M059J (cell line): ENCODE data around the gene BRI3. TPM values are rescaled to one million over a fixed set of nuclear protein-coding genes. Genes with fewer than 3 reads are reported as not detected.

ENCODE experiments used
- DNase-seq: peaks from one replicate; pipeline ENCODE4 v3.0.0-alpha.2; 2012; ENCODE audit warnings: low read depth
- total RNA-seq: library from RNA; depleted of rRNA; stranded (reverse); fragments of >200 nt; shearing (Covaris generic); gene quantifications from 2 replicates; pipeline ENCODE4 v1.2.3, GENCODE V29; 2014; rRNA removed

Gene BRI3
- 31.6 and 37.5 TPM in 2 replicates for total RNA-seq

- DNase-seq, result peak; percentile 84
Observed at GRCh38 chr7:98280791-98281756, at the start of gene BRI3. Gene BRI3 (plus strand): TSS chr7:98281686. CDS start chr7:98281796, 110 bp downstream.

GRCh38 chr7:98232263-98232585 lies 49.3 kb upstream of the BRI3 start:
- DNase-seq, result no peak

- no peak for DNase-seq
Observed at GRCh38 chr7:98232799-98233198, 48.7 kb upstream of the BRI3 start.

GRCh38 chr7:98233219-98234070 lies 48.0 kb upstream of the BRI3 start:
- no peak for DNase-seq

GRCh38 chr7:98234429-98235147 lies 46.9 kb upstream of the BRI3 start:
- no peak for DNase-seq

GRCh38 chr7:98235901-98236300 lies 45.6 kb upstream of the BRI3 start:
- no peak for DNase-seq

- no peak for DNase-seq
Observed at GRCh38 chr7:98236355-98237185, 44.9 kb upstream of the BRI3 start.

- no peak for DNase-seq
Observed at GRCh38 chr7:98238076-98238475, 43.4 kb upstream of the BRI3 start.

GRCh38 chr7:98238976-98239375 lies 42.5 kb upstream of the BRI3 start:
- DNase-seq, result no peak

GRCh38 chr7:98240961-98241673 lies 40.4 kb upstream of the BRI3 start:
- peak; percentile 22 for DNase-seq

GRCh38 chr7:98241674-98242241 lies 39.7 kb upstream of the BRI3 start:
- DNase-seq, result no peak

- no peak for DNase-seq
Observed at GRCh38 chr7:98242342-98242741, 39.1 kb upstream of the BRI3 start.

- DNase-seq, result no peak
Observed at GRCh38 chr7:98242934-98243333, 38.6 kb upstream of the BRI3 start.

GRCh38 chr7:98244871-98245270 lies 36.6 kb upstream of the BRI3 start:
- DNase-seq, result no peak

GRCh38 chr7:98248156-98248555 lies 33.3 kb upstream of the BRI3 start:
- DNase-seq, result no peak

- no peak for DNase-seq
Observed at GRCh38 chr7:98249106-98249505, 32.4 kb upstream of the BRI3 start.

GRCh38 chr7:98250789-98251188 lies 30.7 kb upstream of the BRI3 start:
- no peak for DNase-seq

GRCh38 chr7:98251231-98251600 lies 30.3 kb upstream of the BRI3 start:
- DNase-seq, result no peak

GRCh38 chr7:98251601-98252424 lies 29.7 kb upstream of the BRI3 start, which contains the start of gene TECPR1:
Gene TECPR1 (minus strand): TSS chr7:98252232. CDS start chr7:98246146, 6,086 bp downstream.
- peak; percentile 92 for DNase-seq
